Activated CD8-positive, alpha-beta memory T cell treated with anti-CD3 and anti-CD28 coated beads, Interleukin-2, amount 10 ng/mL, durations not matched to agents 7 days and 5 days (primary cell): ENCODE measurements around the gene HIPK2. TPM values are rescaled to one million over a fixed set of nuclear protein-coding genes. Genes with fewer than 3 reads are reported as not detected.
"Not testable (repeated sequence)": the region's sequence is repeated elsewhere in the genome, so short reads cannot be mapped to it uniquely, and the experiment has no call there.

Experiments used
- ATAC-seq: fragments of 150-1000 bp; cut with Tn5 transposase; one replicate; pipeline ENCODE4 v1.10.0; 2021; ENCODE audit warnings: moderate library complexity
- CTCF ChIA-PET: fragments of 350-600 bp; sonication (Branson Sonifier 250); formaldehyde crosslinking; loops from one replicate; lab custom pipeline; 2021; ENCODE audit warnings: antibody characterized with exemption; lab: Charles Lee
- DNase-seq: peaks from one replicate; pipeline ENCODE4 v3.0.0-alpha.2; 2020
- H3K27ac Mint-ChIP-seq: one replicate; pipeline ENCODE4 v1.8.0; 2021; ENCODE audit warnings: mild to moderate bottlenecking, mixed read lengths
- H3K27me3 Mint-ChIP-seq: one replicate; pipeline ENCODE4 v1.8.0; 2021; ENCODE audit warnings: mixed read lengths
- H3K36me3 Mint-ChIP-seq: one replicate; pipeline ENCODE4 v1.8.0; 2021; ENCODE audit warnings: mild to moderate bottlenecking, mixed read lengths
- H3K4me1 Mint-ChIP-seq: one replicate; pipeline ENCODE4 v1.8.0; 2021; ENCODE audit warnings: mixed read lengths
- H3K4me3 Mint-ChIP-seq: one replicate; pipeline ENCODE4 v1.8.0; 2021; ENCODE audit warnings: mild to moderate bottlenecking, moderate library complexity, mixed read lengths
- H3K9me3 Mint-ChIP-seq: one replicate; pipeline ENCODE4 v1.8.0; 2022; ENCODE audit warnings: low read depth, mixed read lengths
- total RNA-seq, 2 experiments: library from RNA; stranded (reverse); gene quantifications; one replicate each; pipeline ENCODE4 v1.2.3, GENCODE V29; 2021

The HIPK2 gene
- total RNA-seq, 2 experiments from 2014 or later: 20.2 to 21.4 TPM

DNA sequence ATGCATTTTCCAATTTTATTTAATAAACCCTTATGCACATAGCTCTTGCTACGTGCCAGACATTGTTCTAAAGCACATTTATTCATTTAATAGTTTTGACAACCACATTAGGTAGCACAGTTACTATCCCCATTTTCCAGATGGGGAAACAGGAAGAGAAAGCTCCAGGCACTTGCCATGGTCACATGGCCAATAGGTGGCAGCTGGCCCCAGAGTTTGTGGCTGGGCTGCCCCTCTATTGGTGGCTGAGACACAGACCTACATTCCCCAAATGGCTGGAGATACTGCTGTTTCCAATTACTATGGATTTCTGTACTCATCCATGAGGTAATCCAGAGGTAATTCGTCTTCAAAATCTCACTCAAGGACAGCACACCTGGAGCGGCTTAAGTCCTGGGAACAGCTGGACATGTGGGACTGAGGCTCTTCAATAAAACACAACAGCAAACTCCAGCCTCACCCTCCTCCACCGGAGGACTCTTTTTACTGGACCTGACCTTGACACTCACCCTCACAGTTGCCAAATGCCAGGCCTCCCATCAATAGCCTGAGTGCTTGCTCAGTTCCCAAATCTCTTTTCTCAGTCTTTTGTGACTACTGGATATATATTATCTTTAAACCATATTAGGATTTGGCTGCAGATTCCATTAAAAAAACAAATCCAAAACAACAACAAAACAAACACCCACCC is 148.3 kb downstream of the HIPK2 start:
- H3K27me3 Mint-ChIP-seq: no peaks in the 10 kb centered on the region
- H3K4me1 Mint-ChIP-seq: peaks cover 26% of the 10 kb centered on the region
- CTCF ChIA-PET: interaction anchor here (1.0 to 1.3 kb wide), 4 partner anchors 8 to 400 kb away, joined by 3 to 7 read pairs (median 4); no protein-coding TSS in a partner anchor
- no peak for DNase-seq
- no peak overlapping the region for H3K27ac Mint-ChIP-seq
- no peak for ATAC-seq
- no peaks in the 10 kb centered on the region for H3K9me3 Mint-ChIP-seq
- H3K36me3 Mint-ChIP-seq: peaks cover 37% of the 10 kb centered on the region
- no peak overlapping the region for H3K4me3 Mint-ChIP-seq

DNA sequence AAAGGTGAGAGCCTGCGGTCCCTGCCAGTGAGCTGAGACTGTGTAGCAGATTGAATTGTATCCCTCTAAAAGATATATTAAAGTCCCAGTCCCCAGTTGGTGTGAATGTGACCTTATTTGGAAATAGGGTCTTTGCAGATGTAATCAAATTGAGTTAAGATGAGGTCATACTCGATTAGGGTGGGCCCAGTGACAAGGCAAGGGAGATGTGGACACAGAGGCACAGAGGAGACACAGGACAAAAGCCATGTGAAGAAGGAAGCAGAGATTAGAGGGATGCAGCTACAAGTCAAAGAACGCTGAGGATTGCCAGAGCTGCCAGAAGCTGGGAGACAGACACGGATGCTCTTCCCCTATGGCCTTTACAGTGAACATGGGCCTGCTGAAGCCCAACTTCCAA is 150.0 kb downstream of the HIPK2 start:
- Mint-ChIP-seq H3K27ac (peak overlapping the region; percentile 66), H3K27me3 (no peaks in the 10 kb centered on the region), H3K36me3 (peaks cover 39% of the 10 kb centered on the region), H3K4me3 (no peak overlapping the region), H3K9me3 (no peaks in the 10 kb centered on the region), H3K4me1 (peaks cover 30% of the 10 kb centered on the region)
- DNase-seq: no peak
- ATAC-seq: no peak
- CTCF ChIA-PET: interaction anchor here (1.1 to 1.5 kb wide), 5 partner anchors 8 to 375 kb away, joined by 3 to 4 read pairs (median 3); no protein-coding TSS in a partner anchor

DNA sequence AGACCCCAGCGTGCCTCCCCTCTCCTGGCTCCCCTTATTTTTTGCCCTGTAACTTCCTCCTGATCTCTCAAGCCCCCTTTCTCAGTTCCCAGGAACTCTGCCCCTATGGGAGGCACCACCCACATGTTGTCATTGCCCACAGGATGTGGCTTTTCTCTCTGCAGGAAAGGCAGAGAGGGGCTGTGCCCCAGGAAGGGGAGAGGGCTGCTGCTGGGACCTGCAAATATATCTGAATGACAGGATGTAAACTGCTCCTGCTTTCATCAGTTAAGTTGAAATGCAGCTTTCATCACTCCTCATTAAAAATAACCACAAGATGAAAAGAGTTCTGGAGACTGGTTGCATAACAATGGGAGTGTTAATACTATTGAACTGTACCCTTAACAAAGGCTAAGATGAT is 151.0 kb downstream of the HIPK2 start:
- no peaks in the 10 kb centered on the region for H3K9me3 Mint-ChIP-seq
- CTCF ChIA-PET: interaction anchor here (1.3 to 1.5 kb wide), 3 partner anchors 9 to 376 kb away, joined by 3 to 4 read pairs (median 3); no protein-coding TSS in a partner anchor
- peaks cover 30% of the 10 kb centered on the region for H3K4me1 Mint-ChIP-seq
- no peak overlapping the region for H3K4me3 Mint-ChIP-seq
- peaks cover 39% of the 10 kb centered on the region for H3K36me3 Mint-ChIP-seq
- ATAC-seq (peak; percentile 43), DNase-seq (peak; percentile 54)
- H3K27me3 Mint-ChIP-seq: no peaks in the 10 kb centered on the region
- peak overlapping the region; percentile 61 for H3K27ac Mint-ChIP-seq

DNA sequence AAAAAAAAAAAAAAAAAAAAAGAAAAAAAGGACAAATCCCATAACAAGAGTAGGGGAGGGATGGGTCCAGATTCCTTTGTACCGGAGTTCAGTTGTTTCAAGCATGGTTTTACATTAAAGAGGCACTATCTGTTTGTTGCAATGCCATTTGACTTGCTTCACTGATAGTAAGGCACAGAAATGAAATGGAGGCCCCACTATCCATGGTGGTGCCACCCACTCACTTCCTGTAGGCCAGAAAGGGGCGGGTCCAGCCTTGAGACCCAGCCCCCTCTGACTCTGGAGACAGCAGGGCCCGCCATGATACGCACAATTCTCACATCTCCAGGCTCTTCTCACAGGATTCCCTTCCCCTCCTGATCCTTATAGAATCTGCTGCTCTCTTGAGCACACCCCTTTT is 154.3 kb downstream of the HIPK2 start:
- Mint-ChIP-seq H3K4me3 (no peak overlapping the region), H3K27ac (no peak overlapping the region), H3K27me3 (no peaks in the 10 kb centered on the region), H3K9me3 (no peaks in the 10 kb centered on the region), H3K36me3 (peaks cover 26% of the 10 kb centered on the region), H3K4me1 (peaks cover 31% of the 10 kb centered on the region)
- ATAC-seq (no peak), DNase-seq (no peak)
- CTCF ChIA-PET: interaction anchor here (0.7 to 3.8 kb wide), 2 partner anchors 22 to 124 kb away, joined by 6 to 24 read pairs; no protein-coding TSS in a partner anchor

DNA sequence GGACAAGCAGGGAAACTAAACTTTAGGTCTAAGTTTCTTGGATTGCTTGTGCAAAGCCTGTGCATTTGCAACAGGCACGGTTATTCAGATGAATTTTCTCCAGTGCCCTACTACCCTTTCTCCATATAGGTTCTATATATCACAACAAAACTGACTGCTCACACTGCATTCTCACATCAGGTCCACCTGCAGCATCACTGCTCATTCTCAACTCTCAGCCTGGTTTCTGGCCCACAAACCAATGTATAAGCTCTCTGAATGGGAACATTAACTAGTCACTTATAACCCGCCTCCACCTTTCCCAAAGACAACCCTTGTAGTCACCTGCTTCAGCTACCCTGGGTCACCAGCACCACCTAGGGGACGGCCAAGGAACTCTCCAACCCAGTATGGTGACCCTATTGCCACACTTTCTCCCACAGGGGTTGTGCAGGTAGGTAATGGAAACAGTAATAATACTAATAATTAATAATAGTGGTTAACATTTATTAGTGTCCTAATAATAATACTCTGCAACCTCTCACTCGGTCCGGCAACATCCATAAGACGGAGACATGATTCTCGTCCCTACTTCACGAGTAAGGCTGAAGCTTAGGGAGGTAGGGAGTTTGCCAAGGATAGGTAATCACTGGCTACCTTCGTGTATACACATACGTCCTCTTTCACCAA is 157.0 kb downstream of the HIPK2 start:
- CTCF ChIA-PET: interaction anchor here (0.6 to 4.6 kb wide), 19 partner anchors 8 to 492 kb away, joined by 3 to 30 read pairs (median 6); no protein-coding TSS in a partner anchor
- no peaks in the 10 kb centered on the region for H3K27me3 Mint-ChIP-seq
- DNase-seq: peak; percentile 69
- H3K4me3 Mint-ChIP-seq: no peak overlapping the region
- peak; percentile 78 for ATAC-seq
- H3K36me3 Mint-ChIP-seq: peaks cover 11% of the 10 kb centered on the region
- no peak overlapping the region for H3K27ac Mint-ChIP-seq
- no peaks in the 10 kb centered on the region for H3K9me3 Mint-ChIP-seq
- peaks cover 10% of the 10 kb centered on the region for H3K4me1 Mint-ChIP-seq

DNA sequence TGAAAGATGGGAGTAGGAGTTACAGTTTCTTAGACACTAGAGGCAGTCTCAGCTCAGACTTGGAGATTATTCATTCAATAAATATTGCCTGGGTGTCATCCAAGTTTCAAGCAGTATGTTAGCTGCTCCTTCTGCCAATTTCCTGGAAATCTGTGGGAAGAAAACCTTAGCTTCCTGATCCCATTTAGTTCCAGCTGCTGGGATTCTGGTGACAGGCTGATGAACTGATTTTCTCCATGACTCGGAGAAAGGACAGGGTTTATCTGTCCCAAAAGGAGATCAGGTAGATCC is 158.5 kb downstream of the HIPK2 start:
- Mint-ChIP-seq H3K27me3 (no peaks in the 10 kb centered on the region), H3K4me3 (no peak overlapping the region), H3K36me3 (peaks cover 4% of the 10 kb centered on the region), H3K27ac (no peak overlapping the region), H3K4me1 (peaks cover 7% of the 10 kb centered on the region), H3K9me3 (no peaks in the 10 kb centered on the region)
- ATAC-seq (no peak), DNase-seq (no peak)
- CTCF ChIA-PET: interaction anchor here (0.6 to 4.6 kb wide), 13 partner anchors 8 to 901 kb away, joined by 3 to 31 read pairs (median 7); no protein-coding TSS in a partner anchor

DNA sequence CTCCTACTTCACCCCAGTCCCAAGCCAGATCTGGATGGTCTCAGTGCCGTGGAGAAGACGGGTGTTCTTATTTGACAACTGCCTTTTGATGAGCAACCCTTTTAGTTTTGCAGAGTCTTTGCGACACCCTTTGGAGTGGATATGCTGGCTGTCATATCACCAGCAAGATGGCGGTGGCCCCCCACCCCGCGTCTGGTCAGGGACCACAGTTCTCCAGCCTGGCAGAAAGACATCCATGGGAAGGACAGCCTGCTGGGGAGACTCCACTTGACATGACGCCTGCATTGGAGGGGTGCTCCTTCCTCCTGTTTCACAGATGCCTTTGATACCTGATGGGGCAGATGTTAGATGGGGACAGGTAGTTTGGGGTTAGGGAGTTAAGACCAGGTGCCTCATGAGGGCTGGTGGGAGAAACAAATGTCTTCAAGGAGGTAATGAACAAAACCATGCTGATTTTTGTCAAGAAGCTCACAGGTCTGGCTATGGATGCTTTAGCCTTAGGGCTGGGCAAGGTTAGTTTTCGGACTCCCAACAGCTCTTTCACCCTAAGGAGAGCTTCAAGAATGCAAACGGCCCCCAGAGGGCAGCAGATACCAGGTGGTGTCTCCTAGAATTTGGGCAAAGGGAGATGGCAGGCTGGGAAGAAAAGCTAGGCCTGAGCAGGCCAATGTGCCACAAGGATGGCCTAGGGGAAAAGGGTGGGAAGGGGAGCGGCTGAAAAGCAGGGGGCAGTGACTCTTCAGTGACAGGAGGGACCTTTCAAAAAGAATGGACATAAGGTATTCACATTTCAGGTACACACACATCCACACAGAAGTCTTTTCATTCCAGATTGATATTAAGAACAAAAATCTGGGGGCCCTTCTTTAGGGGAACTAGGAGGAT is 159.1 kb downstream of the HIPK2 start:
- Mint-ChIP-seq H3K9me3 (no peaks in the 10 kb centered on the region), H3K36me3 (peaks cover 3% of the 10 kb centered on the region), H3K4me3 (no peak overlapping the region), H3K27ac (no peak overlapping the region), H3K4me1 (peaks cover 3% of the 10 kb centered on the region), H3K27me3 (no peaks in the 10 kb centered on the region)
- DNase-seq: peak; percentile 50
- CTCF ChIA-PET: interaction anchor here (0.6 to 4.6 kb wide), 15 partner anchors 9 to 902 kb away, joined by 3 to 31 read pairs (median 7); no protein-coding TSS in a partner anchor
- no peak for ATAC-seq

DNA sequence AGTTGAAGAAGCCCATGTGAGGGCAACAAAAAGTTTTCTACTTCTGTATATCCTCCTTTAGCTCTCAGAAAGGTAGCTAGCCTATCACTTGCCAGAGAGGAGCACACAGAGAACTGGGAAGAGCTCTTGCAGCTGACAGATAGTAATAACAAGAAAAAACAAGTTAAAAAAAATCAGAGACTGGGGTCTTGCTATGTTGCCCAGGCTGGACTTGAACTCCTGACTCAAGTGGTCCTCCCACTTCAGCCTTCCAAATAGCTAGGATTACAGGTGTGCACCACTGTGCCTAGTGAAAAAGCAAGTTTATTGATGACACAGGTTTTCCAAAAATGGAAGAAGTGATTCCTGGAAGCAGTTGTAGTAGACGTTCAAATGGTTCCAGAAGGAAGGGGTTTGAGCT is 160.7 kb downstream of the HIPK2 start:
- no peak overlapping the region for H3K27ac Mint-ChIP-seq
- no peak overlapping the region for H3K4me3 Mint-ChIP-seq
- no peaks in the 10 kb centered on the region for H3K27me3 Mint-ChIP-seq
- H3K9me3 Mint-ChIP-seq: no peaks in the 10 kb centered on the region
- H3K4me1 Mint-ChIP-seq: peaks cover 2% of the 10 kb centered on the region
- no peak for DNase-seq
- no peak for ATAC-seq
- CTCF ChIA-PET: interaction anchor here (0.6 to 4.1 kb wide), 9 partner anchors 10 to 687 kb away, joined by 3 to 31 read pairs (median 4); no protein-coding TSS in a partner anchor
- peaks cover 2% of the 10 kb centered on the region for H3K36me3 Mint-ChIP-seq

DNA sequence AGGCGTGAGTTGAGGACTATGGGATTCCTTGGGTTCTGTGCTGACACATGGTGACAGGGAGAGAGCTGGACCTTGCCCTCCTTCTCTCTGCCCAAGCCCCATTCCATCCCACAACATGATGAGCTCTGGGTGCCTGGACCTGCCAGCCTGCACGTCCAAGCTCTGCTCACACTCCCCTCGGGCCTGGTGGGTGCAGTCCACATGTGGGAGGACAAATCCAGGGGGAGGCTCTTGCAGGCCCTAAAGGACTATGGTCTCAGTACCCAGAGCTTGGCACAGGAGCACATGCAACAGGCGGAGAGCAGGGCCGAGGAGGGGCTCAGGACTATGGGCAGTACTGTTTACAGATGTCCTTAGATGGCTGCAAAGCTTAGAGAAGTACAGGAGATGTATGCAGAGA is 162.9 kb downstream of the HIPK2 start:
- peaks cover 5% of the 10 kb centered on the region for H3K36me3 Mint-ChIP-seq

DNA sequence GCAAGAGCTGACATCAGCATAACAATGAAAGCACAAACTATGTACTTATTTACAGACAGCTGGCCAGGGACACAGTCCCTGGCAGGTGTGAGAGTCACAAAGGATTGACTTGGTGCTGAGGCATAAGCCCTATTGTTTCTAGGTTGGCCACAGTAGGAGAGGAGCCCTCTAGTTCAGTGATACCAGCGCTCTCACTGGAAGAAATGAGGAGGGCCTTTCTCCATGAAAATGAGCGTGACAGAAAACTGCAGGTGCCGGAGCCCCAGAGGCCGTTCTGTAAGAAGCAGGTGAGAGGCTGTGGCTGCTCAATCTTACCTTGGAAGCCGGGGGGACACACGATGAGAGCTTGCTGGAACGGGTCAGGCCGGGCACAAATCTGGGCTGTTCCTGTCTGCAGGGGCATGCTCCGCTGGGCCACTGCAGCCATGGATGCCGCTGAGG is 163.8 kb downstream of the HIPK2 start:
- ATAC-seq (no peak), DNase-seq (no peak)
- no peaks in the 10 kb centered on the region for H3K9me3 Mint-ChIP-seq
- no peaks in the 10 kb centered on the region for H3K4me1 Mint-ChIP-seq
- peaks cover 9% of the 10 kb centered on the region for H3K36me3 Mint-ChIP-seq
- CTCF ChIA-PET: interaction anchor here (2.9 kb wide), 1 partner anchor 12 kb away, joined by 17 read pairs; no protein-coding TSS in a partner anchor
- H3K4me3 Mint-ChIP-seq: no peak overlapping the region
- no peak overlapping the region for H3K27ac Mint-ChIP-seq
- no peaks in the 10 kb centered on the region for H3K27me3 Mint-ChIP-seq

More for the DNA sequence above, 162.9 kb downstream of the HIPK2 start:
- H3K27ac Mint-ChIP-seq: no peak overlapping the region
- no peak for ATAC-seq
- no peaks in the 10 kb centered on the region for H3K4me1 Mint-ChIP-seq
- no peak overlapping the region for H3K4me3 Mint-ChIP-seq
- H3K9me3 Mint-ChIP-seq: no peaks in the 10 kb centered on the region
- H3K27me3 Mint-ChIP-seq: no peaks in the 10 kb centered on the region
- DNase-seq: no peak
- CTCF ChIA-PET: interaction anchor here (2.9 kb wide), 1 partner anchor 13 kb away, joined by 17 read pairs; no protein-coding TSS in a partner anchor

DNA sequence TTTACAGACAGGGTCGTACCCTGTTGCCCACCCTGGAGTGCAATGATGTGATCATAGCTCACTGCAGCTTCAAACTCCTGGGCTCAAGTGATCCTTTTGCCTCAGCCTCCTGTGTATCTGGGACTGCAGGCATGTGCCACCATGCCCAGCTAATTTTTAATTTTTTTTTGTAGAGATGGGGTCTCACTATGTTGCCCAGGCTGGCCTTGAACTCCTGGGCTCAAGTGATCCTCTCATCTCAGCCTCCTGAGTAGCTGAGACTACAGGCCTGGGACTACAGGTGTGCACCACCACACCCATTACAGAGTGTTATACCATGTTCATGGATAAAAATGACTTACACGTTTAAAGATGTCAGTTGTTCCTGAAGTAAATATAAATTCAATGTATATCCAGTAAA is 166.2 kb downstream of the HIPK2 start:
- not testable (repeated sequence) for H3K9me3 Mint-ChIP-seq, ATAC-seq, H3K4me3 Mint-ChIP-seq, DNase-seq, H3K4me1 Mint-ChIP-seq, H3K27ac Mint-ChIP-seq, H3K27me3 Mint-ChIP-seq
- H3K36me3 Mint-ChIP-seq: peaks cover 20% of the 10 kb centered on the region
- CTCF ChIA-PET: interaction anchor here (0.9 kb wide), 1 partner anchor 10 kb away, joined by 3 read pairs; no protein-coding TSS in a partner anchor

DNA sequence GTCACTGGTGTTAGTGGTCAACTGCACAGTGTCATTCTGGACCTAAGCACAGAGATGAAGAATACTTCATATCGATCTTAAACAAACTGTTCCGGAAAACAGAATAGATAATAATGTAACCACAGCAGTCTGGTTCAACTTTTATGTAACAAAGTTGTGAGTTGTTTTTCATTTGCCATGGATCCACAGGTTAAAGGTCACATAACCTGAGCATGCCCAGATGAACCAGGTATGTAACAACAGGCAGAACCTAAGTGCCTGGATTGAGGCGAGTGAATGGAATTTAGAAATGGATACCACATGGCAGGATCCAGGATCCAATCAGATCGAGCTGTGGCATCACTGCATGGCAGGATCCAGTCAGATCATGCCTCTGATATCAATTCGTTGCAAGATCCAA is 167.2 kb downstream of the HIPK2 start:
- DNase-seq (no peak), ATAC-seq (no peak)
- Mint-ChIP-seq H3K36me3 (peaks cover 20% of the 10 kb centered on the region), H3K27ac (no peak overlapping the region), H3K9me3 (no peaks in the 10 kb centered on the region), H3K4me3 (no peak overlapping the region), H3K27me3 (no peaks in the 10 kb centered on the region), H3K4me1 (no peaks in the 10 kb centered on the region)
- CTCF ChIA-PET: no interaction called here
